GM18505 (cell line): ENCODE data around the gene CADPS2.
"Not testable (repeated sequence)": the region's sequence is repeated elsewhere in the genome, so short reads cannot be mapped to it uniquely, and the experiment has no call there.

Experiments
- ATAC-seq: cut with Tn5 transposase; IDR thresholded peaks from one replicate; pipeline ENCODE4 v1.9.1; 2021; ENCODE audit not compliant: unreplicated experiment
- POLR2A ChIP-seq: IDR thresholded peaks from 4 replicates; pipeline ENCODE4 v1.6.1; 2011; ENCODE audit warnings: borderline replicate concordance; ENCODE audit not compliant: insufficient read depth, insufficient read length; ENCODE audit errors: extremely low read depth

The CADPS2 gene

DNA sequence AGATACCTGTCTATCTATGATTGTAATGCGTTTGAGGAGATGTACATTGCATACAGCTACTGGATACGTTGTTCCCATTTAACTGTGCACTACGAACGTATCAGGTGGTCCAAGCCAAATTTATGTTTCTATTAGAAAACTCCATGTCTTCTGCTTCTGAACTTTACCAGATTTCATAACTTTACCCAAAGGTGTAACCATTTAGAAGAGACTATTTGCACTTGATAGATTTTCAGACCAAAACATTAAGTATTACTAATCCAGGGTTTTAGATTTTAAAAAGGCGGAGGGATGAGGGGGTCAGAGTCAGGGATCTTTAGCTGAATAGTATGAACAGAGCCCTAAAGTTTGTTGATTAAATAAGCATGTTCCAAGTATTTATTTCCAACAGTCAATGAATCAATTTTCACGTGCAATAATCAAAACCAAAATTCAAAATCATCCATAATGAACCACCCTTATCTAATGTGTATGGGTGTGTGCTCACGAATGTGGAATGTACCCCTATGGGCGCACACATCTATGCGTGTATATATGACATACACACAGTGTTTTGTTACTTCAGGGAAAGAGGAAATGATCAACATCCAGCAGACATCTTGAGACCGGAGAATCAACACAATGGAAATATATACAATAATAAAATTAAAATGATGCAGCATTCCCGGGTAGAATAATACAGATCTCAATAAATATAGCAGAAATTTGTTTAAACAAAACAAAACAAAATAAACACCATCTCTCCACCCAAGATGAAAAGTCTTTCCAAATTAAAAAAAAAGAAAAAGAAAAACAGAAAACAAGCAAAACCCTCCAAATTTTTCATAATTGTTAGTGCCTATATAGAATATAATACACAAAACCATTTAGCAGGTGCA is 585.1 kb downstream of the CADPS2 start:
- no peak for ATAC-seq
- no peak for TF ChIP-seq POLR2A

DNA sequence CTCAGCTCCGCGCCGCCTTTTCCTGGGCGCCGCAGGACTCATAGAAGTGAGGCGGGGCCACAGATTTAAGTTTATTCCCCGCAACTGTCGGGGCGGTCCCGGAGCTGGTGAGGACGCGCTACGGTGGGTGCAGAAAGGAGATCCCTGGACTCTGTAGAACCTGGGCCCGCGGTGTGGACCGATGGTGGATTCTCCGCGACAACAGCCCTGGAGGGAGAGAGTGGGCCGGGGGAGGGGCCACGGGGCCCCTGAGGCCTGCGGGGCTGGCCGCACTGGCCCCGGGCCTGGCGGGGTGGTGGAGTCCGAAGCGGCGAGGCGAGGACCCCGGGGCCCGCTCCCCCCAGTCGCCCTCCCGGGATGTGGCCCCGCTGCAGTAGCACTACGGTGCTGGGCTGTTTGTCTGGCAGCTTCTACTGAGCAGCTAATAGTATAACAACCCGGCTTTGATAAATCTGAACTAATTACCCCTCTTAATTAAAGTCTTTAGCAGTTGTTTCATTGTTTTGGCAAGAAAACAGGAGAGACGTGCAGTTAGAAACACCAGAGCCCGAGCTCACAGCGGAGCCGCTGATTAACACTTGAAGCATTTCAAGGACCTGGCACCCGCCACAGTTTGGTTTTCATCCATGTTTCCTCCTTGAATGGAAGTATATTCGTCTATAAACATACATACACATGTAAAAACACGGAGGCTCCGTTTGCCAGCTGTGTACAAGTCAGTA is 585.9 kb downstream of the CADPS2 start:
- no peak for ATAC-seq
- no peak for TF ChIP-seq POLR2A

DNA sequence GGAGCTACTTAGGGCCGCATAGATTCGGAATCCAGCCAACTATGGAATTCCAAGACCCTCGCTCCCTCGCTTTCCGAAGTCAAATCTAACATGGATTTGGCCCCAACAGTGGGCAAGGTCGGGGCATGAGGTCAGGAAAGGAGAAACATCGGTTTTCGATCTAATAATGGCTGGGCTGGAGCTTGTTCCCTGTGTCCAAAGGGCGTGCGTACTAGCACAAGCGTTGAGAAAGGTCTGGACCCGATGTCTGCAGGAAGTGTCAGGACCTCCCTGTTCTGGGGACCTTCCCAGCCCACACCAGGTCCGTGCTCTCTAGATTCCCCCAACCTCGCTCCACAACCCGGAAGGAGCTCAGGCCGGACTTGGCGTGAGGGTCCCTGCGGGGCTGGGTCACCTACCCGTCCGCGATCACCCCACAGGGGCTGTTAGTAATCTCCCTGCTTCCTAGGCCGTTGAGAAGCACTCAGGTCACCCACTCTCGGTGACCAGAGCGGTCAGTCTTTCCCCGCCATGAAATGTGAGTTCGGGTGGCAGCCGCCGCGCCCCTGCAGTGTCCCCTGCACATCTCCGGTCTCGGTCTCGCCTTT is 586.5 kb downstream of the CADPS2 start:
- TF ChIP-seq POLR2A, result no peak
- ATAC-seq, result no peak

DNA sequence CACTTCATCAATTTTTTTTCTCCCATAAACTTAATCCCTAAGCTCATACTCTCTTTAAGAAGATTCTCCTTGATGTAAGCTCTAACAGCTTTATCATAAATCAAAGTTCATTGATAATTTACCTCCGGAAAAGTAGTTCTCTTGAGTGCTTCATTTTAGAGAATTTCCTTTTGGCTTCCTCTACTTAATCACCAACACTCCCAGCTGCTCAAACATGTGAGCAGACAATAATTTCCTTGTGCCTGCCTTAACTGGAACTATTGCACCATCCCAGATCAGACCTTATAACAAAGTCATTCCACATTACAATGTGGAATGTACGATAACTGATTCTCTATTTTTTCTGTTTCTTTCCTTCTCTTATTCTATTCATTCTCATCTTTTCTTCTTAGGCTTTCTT is 587.6 kb downstream of the CADPS2 start:
- no peak for ATAC-seq
- TF ChIP-seq POLR2A, result no peak

DNA sequence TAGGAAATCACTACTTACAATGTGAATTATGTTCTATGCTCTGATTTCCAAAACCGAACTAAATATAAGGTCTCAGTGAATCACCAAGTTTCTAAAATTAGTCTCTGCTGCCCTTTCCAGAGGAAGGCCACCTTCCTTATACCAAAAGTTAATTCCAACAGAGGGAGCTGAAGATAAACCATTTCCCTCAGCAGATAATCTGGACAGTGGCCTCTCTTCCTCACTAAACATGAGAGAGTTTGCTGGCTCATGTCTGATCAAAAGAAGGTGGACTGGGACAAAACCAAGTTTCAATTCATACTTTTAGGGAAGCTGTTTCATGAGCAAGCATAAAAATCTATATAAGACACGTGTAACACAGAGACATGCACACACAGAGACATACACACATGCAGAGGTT is 588.1 kb downstream of the CADPS2 start:
- no peak for ATAC-seq
- no peak for TF ChIP-seq POLR2A

DNA sequence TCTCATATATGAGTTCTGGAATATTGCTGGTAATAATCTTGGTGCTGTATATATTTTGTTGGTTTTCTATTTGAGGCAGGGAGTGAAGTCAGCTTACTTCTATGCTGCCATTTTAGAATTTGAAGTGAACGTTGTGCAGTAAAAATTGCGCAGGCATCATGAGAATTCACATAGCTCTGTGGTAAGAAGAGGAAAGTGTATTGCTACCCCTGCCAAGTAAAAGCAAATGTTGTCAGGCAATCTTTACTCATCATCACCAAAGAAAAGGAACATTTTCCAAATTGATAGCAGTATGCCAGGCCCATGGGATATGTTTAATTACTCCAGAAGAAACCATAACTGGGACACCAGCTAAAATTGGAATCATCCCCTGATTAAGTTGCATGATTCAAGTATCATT is 595.1 kb downstream of the CADPS2 start:
- TF ChIP-seq POLR2A, result no peak

DNA sequence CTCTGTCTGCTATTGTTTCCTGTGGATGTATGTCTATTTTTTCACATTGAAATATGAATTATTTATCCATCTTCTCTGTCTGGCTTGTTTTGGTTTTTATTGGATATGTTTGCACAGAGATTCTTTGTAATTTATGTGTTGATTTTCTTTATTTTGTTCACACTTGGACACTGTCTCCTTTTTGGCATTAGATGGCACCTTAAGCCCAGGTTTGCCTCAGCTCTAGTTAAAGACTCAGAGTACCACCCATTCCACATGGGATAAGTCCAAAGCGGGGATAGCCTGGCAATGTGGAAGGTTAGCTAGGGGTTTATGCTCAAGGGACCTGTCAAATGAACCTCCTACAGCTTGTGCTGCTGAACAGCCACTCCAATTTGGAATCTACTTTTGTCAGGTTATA is 595.8 kb downstream of the CADPS2 start:
- ATAC-seq, result no peak
- TF ChIP-seq POLR2A, result no peak

More for the DNA sequence above, 595.1 kb downstream of the CADPS2 start:
- ATAC-seq, result no peak

DNA sequence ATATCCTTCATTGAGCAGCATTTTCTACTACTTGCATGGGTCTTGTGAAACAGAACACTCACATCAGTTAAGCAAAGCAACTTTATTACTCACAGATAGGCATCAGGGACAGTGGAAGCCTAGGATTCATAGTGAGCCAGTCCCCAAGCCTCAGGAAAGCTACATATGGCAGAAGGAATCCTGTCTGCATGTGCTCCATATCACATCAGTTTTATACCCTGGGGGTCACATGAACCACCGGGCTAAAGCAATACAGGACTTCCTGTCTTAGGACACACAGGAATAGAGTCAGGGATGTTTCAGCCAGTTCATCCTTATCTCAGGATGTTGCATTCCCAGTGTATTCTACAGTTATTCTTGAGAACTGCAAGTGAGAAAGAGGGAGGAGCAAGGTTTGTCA is 596.8 kb downstream of the CADPS2 start:
- TF ChIP-seq POLR2A, result no peak
- no peak for ATAC-seq

DNA sequence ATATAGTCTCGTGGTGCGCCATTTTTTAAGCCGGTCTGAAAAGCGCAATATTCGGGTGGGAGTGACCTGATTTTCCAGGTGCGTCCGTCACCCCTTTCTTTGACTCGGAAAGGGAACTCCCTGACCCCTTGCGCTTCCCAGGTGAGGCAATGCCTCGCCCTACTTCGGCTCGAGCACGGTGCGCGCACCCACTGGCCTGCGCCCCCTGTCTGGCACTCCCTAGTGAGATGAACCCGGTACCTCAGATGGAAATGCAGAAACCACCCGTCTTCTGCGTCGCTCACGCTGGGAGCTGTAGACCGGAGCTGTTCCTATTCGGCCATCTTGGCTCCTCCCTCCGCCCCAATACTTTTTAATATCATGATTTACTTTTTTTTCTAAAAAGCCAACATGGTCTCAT is 601.7 kb downstream of the CADPS2 start:
- ATAC-seq, result not testable (repeated sequence)

DNA sequence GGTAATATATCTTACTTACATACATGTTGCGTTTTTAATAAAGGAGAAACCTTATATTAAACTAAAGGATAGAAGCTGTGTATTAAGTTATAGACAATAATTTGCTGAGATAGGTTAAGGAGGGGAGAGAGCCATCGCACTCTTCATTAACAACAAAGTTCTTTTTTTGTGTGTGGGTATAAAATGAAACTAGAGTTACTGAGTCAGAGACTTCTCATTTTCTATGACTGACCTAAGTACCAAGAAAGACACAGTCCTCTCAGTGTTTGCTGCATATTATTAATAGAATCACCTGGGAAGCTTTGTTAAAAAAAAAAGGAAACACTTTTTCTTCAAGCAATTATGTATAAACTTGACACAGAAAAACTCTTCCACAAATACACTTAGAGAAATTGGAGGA is 613.1 kb downstream of the CADPS2 start:
- no peak for TF ChIP-seq POLR2A
- ATAC-seq, result no peak

DNA sequence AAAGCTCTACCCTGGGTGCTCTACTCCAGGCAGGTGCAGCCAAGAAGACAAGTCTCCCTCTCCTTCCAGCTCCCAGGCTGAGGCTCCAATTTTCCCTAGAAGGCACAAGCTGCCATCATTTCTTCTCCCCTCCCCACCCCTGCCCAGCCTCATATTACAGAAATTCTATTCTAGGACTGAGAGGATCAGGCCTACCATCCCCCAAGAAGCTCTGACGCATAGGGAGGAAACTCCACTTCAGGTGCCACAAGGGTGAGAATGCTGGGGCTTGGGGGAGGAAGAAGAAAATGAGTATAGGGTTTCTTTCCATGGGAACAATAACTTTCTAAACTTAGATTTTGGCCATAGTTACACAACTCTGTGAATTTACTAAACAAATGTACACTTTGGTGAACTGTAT is 617.0 kb downstream of the CADPS2 start:
- TF ChIP-seq POLR2A, result no peak
- ATAC-seq, result no peak
